Erythroblast (primary cell): ENCODE measurements around the gene ARL2.

Experiments used
- GATA1 ChIP-seq: IDR thresholded peaks from 2 replicates; pipeline ENCODE4 v1.6.1; 2011; ENCODE audit warnings: low read depth, mild to moderate bottlenecking, control low read depth, low read length, moderate library complexity
- POLR2A ChIP-seq: IDR thresholded peaks from 2 replicates; pipeline ENCODE4 v1.6.1; 2011; ENCODE audit warnings: mild to moderate bottlenecking, low read length

DNA sequence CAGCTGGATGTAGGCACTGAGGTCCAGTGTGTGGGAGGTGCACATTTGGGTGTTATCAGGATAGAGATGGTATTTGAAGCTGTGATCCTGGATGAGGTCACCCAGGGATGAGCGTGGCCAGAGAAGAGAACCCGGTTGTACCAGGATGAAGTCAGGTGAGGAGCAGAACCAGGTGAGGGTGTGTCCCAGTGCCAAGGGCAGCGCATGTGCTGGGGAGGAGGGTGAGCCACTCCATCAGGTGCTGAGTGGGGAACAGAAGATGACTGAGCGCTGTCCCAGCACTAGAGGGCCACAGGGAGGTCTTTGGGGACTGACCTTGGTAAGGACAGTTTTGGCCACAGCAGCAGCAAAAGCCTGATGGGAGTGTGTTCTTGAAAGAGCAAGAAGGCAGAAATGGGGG, 2.7 kb downstream of the ARL2 start:
- no peak for TF ChIP-seq POLR2A
- no peak for TF ChIP-seq GATA1
